HG02973 (cell line): ENCODE measurements around the gene VCAM1.
"Not testable (repeated sequence)": the region's sequence is repeated elsewhere in the genome, so short reads cannot be mapped to it uniquely, and the experiment has no call there.

Source experiments
- ATAC-seq: cut with Tn5 transposase; IDR thresholded peaks from one replicate; pipeline ENCODE4 v1.9.1; 2021; ENCODE audit warnings: moderate library complexity; ENCODE audit not compliant: unreplicated experiment

The VCAM1 gene

GRCh38 chr1:100773444-100773843, 53.9 kb downstream of the VCAM1 start:
- ATAC-seq = no peak

DNA sequence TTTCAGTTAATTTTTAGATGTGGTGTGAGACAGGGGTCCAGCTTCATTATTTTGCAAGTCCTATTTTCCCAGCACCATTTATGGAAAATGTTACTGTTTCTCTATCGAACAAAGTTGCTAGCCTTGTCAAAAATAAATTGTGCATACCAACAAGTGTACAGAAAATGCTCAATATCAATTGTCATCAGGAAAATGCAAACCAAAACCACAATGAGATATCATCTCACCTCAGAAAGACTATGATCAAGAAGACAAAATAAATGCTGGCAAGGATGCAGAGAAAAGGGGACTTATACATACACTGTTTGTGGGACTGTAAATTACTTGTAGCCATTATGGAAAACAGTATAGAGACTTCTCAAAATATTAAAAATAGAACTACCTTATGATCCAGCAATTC, 54.8 kb downstream of the VCAM1 start:
- no peak for ATAC-seq

DNA sequence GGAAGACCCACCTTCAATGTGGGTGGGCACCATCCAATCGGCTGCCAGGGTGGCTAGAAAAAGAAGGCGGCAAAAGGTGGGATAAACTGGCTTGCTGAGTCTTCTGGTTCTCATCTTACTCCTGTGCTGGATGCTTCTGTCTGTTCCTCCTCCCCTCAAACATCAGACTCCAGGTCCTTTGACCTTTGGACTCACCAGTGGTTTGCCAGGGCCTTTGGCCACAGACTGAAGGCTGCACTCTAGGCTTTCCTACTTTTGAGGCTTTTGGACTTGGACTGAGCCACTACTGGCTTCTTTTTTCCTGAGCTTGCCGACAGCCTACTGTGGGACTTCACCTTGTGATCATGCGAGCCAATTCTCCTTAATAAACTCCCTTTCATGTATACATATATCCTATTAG, 55.9 kb downstream of the VCAM1 start:
- no peak for ATAC-seq

- ATAC-seq = no peak
These were observed 59.2 kb downstream of the VCAM1 start for GRCh38 chr1:100778748-100779147.

GRCh38 chr1:100780814-100781213, 61.3 kb downstream of the VCAM1 start:
- no peak for ATAC-seq

DNA sequence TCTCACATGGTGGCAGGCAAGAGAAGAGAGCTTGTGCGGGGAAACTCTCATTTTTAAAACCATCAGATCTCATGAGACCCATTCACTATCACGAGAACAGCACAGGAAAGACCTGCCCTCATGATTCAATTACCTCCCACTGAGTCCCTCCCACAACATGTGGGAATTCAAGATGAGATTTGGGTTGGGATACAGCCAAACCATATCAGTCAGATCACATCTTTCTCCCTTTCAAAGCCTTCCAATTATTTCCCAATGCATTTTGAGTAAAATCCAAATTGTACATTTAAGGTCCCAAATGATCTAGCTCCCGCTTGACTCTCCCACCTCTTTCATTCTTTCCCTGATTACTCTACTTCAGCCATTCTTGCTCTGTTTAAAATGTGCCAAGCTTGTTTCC, 62.2 kb downstream of the VCAM1 start:
- not testable (repeated sequence) for ATAC-seq

GRCh38 chr1:100782473-100783039, 63.0 kb downstream of the VCAM1 start:
- ATAC-seq = no peak

DNA sequence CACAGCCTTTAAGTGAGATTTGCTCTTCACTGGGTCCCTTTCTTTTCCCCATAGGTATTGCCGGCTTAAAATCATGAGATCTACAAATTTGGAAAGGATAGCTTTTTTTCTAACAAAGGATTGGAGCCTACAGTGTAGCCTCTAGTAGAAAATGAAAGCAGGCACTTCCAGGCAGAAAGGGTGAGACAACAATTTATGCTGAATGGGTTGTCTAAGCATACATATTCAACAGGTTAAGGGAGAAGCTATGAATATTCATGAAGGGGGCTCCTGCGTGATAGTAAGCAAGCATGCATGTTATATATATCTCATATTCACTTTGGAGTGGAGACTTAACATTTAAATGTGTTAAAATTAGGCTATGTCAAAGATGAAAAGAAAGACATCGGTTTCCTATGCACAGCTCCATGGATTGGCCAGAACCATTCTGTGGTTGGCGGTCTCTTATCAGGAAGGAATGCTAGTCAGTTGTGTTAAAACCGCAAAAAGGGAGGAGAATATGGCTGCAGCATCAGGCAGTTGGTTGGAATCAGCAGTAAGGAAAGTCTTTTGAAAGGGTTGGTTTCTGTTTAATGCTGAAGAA, 66.0 kb downstream of the VCAM1 start:
- ATAC-seq = no peak

DNA sequence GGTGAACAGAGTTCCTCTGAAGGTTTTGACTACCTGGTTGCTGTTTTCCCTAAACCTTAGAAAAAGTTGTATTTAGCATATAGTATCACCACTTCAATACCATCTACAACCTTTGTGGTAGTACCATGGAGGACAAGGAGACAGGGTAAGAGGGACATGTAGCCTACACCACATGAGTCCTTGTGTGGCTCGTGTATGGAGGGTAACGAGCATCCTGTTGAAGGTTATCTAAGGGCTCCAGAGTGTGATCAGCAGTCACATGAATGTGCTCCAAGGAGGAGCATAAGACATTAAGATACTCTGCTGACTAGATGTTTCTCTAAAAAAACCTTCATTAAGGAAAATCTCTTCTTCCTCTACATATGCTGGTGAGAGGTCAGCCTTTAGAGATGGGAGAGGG, 67.3 kb downstream of the VCAM1 start:
- ATAC-seq = no peak
